CD4-positive, alpha-beta T cell treated with Interleukin-10 for 1 hour (primary cell): ENCODE data around the gene SPRYD3.
"Not testable (repeated sequence)": the region's sequence is repeated elsewhere in the genome, so short reads cannot be mapped to it uniquely, and the experiment has no call there.

Source experiments
- DNase-seq: peaks from one replicate; pipeline ENCODE4 v3.0.0-alpha.2; 2020

Gene SPRYD3

DNA sequence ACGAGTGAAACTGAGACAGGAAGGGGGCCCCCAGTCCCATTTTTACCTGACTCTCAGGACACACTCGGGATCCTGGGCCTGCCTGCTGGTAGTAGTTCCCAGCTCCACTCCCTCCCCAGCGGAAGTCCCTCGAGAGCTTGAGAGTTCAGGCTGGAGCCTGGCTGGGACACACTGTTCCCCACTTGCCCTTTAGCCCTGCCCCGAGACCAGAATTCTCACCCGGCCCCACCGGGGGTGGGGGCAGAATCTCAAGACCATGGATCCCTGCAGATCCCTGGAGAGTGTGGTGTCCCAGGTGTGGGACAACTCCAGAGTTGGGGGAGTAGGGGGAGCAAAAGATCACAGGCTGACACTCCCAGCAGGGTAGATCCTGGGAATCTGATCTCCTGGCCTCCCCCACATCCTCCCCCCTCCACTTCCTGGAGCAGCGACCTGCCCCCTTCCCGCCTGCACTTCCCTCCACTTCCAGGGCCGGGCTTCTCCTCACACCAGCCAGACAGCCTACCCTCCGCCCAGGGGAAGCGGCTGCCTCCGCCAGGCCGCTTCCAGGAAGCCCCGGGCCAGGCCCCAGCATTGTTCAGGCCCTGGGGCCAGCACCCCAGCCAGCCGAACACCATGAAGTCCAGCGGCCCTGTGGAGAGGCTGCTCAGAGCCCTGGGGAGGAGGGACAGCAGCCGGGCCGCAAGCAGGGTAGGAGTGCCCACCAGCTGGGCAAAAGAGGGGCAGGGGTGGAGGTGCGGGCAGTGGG is 29.4 kb downstream of the SPRYD3 start, which contains the start of gene TNS2:
Gene TNS2 (plus strand): TSS at position 495 of the 748 bp plus-strand sequence. CDS start 121 bp downstream, at position 616.
- no peak for DNase-seq

GRCh38 chr12:53048780-53049401 is 30.3 kb downstream of the SPRYD3 start:
- no peak for DNase-seq

GRCh38 chr12:53048033-53048779 is 31.0 kb downstream of the SPRYD3 start:
- no peak for DNase-seq

GRCh38 chr12:53047221-53048032 is 31.8 kb downstream of the SPRYD3 start:
- DNase-seq = peak; percentile 80

GRCh38 chr12:53046655-53047220 is 32.5 kb downstream of the SPRYD3 start:
- no peak for DNase-seq

DNA sequence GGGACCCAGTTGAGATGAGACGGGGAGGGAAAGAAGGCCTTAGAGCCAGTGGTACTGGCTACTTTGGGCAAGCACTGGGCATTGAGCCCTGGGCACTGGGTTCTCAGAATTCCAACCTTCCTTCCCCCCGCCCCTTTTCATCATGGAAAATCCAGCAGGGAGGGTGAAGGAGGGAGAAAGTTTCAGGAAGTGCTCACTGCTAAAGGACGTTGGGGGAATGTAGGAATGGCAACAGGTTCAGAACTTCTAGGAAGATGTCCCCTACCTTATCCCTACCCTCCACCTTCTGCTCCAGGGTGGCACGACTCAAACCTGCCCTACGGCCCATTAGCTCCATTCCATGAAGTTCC is 33.5 kb downstream of the SPRYD3 start:
- no peak for DNase-seq

- DNase-seq = no peak
These were observed 34.1 kb downstream of the SPRYD3 start for GRCh38 chr12:53044896-53045695.

DNA sequence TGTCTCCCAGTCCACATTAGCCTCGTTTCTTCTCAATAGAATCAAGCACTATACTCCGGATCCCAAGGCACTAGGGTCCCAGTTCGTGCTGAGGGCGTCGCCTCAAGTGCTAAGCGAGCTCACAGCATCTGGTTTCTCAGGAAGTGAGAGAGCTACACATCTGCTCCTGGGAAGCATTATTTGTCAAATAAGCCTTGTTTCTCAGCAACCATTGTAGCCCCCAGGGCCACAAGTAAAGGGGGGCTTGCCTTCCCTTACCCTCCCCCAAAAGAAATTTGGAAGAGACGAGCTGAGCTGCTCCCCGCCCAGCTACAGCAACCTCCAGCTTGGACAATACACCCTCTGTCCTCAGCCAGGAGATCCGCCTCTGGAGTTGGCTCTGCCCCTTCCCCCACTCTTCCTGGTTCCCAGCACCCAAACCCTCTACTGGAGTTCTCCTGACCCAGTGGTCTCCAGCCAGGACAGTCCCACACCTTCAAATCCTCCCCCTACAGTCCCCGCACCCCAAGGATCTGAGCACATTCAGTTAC is 35.1 kb downstream of the SPRYD3 start:
- no peak for DNase-seq

DNA sequence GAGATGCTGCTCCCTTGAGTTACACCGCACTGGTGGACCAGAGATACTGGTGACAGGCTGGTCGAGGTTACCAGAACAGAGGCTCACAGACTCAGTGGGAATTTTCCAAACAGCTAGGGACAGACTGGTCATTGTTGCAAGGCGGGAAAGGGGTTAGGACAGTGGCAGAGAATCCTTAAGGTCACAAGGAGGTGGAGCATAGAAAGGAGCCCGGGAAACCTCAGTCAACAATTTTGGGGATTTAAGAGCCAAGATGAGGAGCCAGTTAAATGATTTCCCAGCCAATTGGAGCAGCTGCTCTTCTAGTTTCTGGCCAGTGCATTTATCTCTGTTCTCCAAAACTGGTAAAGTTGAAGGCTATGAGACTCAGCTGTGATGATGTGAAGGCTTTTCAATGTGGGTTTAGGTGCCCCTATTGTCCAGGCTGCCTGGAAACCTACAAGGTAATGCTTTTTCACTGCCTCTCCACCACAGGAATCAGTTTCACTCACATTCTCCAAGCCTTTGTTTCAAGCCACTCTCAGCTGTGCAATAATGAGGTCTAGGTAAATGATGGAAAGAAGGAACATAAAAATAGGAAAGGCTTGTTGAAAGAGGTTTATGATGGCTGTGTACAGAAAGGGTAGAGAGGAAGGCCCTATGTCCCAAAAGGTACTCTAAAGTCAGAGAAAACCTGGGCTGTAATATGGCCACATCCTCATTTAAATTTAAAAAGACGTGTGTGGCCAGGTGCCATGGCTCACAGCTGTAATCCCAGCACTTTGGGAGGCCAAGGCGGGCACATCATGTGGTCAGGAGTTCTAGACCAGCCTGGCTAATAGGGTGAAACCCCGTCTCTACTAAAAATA is 36.4 kb downstream of the SPRYD3 start:
- no peak for DNase-seq

GRCh38 chr12:53039851-53040250 is 39.3 kb downstream of the SPRYD3 start:
- DNase-seq = no peak

GRCh38 chr12:53036802-53037201 is 42.4 kb downstream of the SPRYD3 start:
- DNase-seq = no peak

GRCh38 chr12:53034459-53034858 is 44.7 kb downstream of the SPRYD3 start:
- DNase-seq = no peak

GRCh38 chr12:53033832-53034231 is 45.4 kb downstream of the SPRYD3 start:
- not testable (repeated sequence) for DNase-seq

GRCh38 chr12:53031616-53032015 is 47.6 kb downstream of the SPRYD3 start:
- no peak for DNase-seq

GRCh38 chr12:53027014-53027413 is 52.2 kb downstream of the SPRYD3 start:
- DNase-seq = not testable (repeated sequence)

DNA sequence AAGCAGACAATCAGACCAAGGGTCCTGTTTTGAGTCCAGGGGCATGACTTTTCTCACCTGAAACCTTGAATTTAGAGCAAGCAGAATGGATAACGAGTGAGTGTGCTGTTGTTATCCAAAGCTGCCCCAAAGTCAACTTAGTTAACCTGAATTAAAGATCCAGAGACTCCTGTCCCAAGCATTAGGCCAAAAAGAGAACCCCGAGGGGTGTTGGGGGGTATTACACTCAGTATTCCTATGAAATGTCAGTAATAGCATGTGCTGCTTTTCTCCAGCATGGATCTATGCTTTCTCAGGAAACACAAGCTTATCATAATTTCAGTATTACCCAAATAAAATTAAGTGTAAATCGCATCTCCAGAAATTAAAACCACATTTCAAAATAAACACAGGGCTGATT is 53.9 kb downstream of the SPRYD3 start:
- no peak for DNase-seq

- no peak for DNase-seq
These were observed 64.5 kb downstream of the SPRYD3 start for GRCh38 chr12:53014709-53015108.
